GM21529 (cell line): Measurements from ENCODE around the gene OR4A15.

Experiments used
- ATAC-seq: cut with Tn5 transposase; IDR thresholded peaks from one replicate; pipeline ENCODE4 v1.9.1; 2021; ENCODE audit not compliant: unreplicated experiment

The OR4A15 gene

GRCh38 chr11:55367674-55368073, at the start of gene OR4A15:
Gene OR4A15, plus strand, starts transcription at chr11:55367974. Its CDS starts 0 bp downstream, at chr11:55367974.
- ATAC-seq, result no peak

- no peak for ATAC-seq
Measured at GRCh38 chr11:55324500-55324899, 43.3 kb upstream of the OR4A15 start.

- no peak for ATAC-seq
Measured at GRCh38 chr11:55342901-55343300, 24.9 kb upstream of the OR4A15 start, which contains the start of gene OR4A16. Gene OR4A16, plus strand, starts transcription at chr11:55343201. Its CDS starts 0 bp downstream, at chr11:55343201.

- no peak for ATAC-seq
Measured at GRCh38 chr11:55345306-55345705, 22.5 kb upstream of the OR4A15 start.

- ATAC-seq, result no peak
Measured at GRCh38 chr11:55349032-55349431, 18.7 kb upstream of the OR4A15 start.

GRCh38 chr11:55357560-55358184, 10.1 kb upstream of the OR4A15 start:
- ATAC-seq, result no peak

GRCh38 chr11:55401011-55401410, 33.2 kb downstream of the OR4A15 start:
- ATAC-seq, result no peak
